HCT116 (cell line): Measurements from ENCODE around the gene DNM1L.

ENCODE experiments used
- CBX3 ChIP-seq: IDR thresholded peaks from 2 replicates; pipeline ENCODE4 v1.6.1; 2012; ENCODE audit warnings: low read depth
- ELF1 ChIP-seq: IDR thresholded peaks from 2 replicates; pipeline ENCODE4 v1.6.1; 2012; ENCODE audit warnings: low read depth, borderline replicate concordance
- EZH2 ChIP-seq: fragments of 200-600 bp; sonication (generic); IDR thresholded peaks from 2 replicates; pipeline ENCODE4 v1.6.1; 2017; ENCODE audit warnings: antibody characterized with exemption, mixed run types
- EZH2phosphoT487 ChIP-seq: fragments of 200-600 bp; IDR thresholded peaks from 2 replicates; pipeline ENCODE4 v1.6.1; 2018; ENCODE audit warnings: antibody characterized with exemption, borderline replicate concordance
- FOSL1 ChIP-seq: IDR thresholded peaks from 2 replicates; pipeline ENCODE4 v1.6.1; 2012; ENCODE audit warnings: low read depth
- POLR2A ChIP-seq: IDR thresholded peaks from 2 replicates; pipeline ENCODE4 v1.7.0; 2011; ENCODE audit warnings: borderline replicate concordance; ENCODE audit not compliant: insufficient read depth, insufficient read length; ENCODE audit errors: extremely low read depth
- POLR2AphosphoS5 ChIP-seq: IDR thresholded peaks from 2 replicates; pipeline ENCODE4 v1.6.1; 2011; ENCODE audit warnings: mild to moderate bottlenecking, low read depth, low read length, moderate library complexity
- RAD21 ChIP-seq: IDR thresholded peaks from 2 replicates; pipeline ENCODE4 v1.6.1; 2012; ENCODE audit warnings: low read depth, mild to moderate bottlenecking
- SP1 ChIP-seq: IDR thresholded peaks from 2 replicates; pipeline ENCODE4 v1.6.1; 2012; ENCODE audit warnings: low read depth
- ZNF274 ChIP-seq: fragments of 200-500 bp; sonication (Bioruptor generic); IDR thresholded peaks from 2 replicates; pipeline ENCODE4 v1.6.1; 2014; ENCODE audit warnings: mild to moderate bottlenecking, low read depth, low read length, inconsistent platforms
- TF ChIP-seq, protein P1 (sequence below), 3 experiments: fragments of 200-600 bp in 1 of 3; sonication (generic) in 1 of 3; IDR thresholded peaks in 2 of 3; conservative IDR thresholded peaks in 1 of 3; 2 replicates each; pipeline ENCODE4 v1.5.1; 2012 to 2017; ENCODE audit warnings: low read depth in 2 of 3, low read length in 2 of 3, antibody characterized with exemption in 1 of 3, borderline replicate concordance in 1 of 3, control low read depth in 1 of 3, mild to moderate bottlenecking in 1 of 3, mixed read lengths in 1 of 3, mixed run types in 1 of 3, moderate library complexity in 1 of 3; ENCODE audit not compliant: insufficient read depth in 1 of 3
- TF ChIP-seq, protein P2 (sequence below): IDR thresholded peaks from 2 replicates; pipeline ENCODE4 v1.6.1; 2011; ENCODE audit warnings: mild to moderate bottlenecking, low read length, moderate library complexity; ENCODE audit not compliant: insufficient replicate concordance; ENCODE audit errors: extremely low read depth
- TF ChIP-seq, protein P3 (sequence below): IDR thresholded peaks from 2 replicates; pipeline ENCODE4 v1.6.1; 2012; ENCODE audit warnings: low read depth
- TF ChIP-seq, protein P4 (sequence below): IDR thresholded peaks from 2 replicates; pipeline ENCODE4 v1.6.1; 2012

DNA sequence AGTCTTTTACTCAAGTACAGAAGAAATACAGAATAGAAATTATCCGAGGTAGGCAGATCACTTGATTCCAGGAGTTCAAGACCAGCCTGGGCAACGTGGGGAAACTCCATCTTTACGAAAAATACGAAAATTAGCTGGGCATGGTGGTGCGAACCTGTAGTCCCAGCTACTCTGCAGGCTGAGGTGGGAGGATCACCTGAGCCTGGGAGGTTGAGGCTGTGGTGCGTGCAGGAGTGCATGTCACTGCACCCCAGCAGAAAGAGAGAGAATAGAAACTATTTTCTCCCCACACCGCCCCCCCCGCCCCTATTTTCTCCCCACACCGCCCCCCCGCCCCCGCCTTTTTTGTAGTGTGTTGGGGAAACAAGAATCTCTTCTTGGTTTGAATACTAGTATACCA lies 2.2 kb downstream of the DNM1L start:
- TF ChIP-seq, protein P1, sequence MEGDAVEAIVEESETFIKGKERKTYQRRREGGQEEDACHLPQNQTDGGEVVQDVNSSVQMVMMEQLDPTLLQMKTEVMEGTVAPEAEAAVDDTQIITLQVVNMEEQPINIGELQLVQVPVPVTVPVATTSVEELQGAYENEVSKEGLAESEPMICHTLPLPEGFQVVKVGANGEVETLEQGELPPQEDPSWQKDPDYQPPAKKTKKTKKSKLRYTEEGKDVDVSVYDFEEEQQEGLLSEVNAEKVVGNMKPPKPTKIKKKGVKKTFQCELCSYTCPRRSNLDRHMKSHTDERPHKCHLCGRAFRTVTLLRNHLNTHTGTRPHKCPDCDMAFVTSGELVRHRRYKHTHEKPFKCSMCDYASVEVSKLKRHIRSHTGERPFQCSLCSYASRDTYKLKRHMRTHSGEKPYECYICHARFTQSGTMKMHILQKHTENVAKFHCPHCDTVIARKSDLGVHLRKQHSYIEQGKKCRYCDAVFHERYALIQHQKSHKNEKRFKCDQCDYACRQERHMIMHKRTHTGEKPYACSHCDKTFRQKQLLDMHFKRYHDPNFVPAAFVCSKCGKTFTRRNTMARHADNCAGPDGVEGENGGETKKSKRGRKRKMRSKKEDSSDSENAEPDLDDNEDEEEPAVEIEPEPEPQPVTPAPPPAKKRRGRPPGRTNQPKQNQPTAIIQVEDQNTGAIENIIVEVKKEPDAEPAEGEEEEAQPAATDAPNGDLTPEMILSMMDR (IDR thresholded peaks at IDR 0.05 in 2 of 3, conservative IDR thresholded peaks at IDR 0.05 in 1 of 3; ENCODE audit: borderline replicate concordance in 1 of 3, insufficient read depth in 1 of 3, low read depth in 2 of 3, low read length in 2 of 3) = no peak
- no peak for TF ChIP-seq EZH2
- no peak for TF ChIP-seq EZH2phosphoT487
- no peak for TF ChIP-seq POLR2A
- TF ChIP-seq, protein P2, sequence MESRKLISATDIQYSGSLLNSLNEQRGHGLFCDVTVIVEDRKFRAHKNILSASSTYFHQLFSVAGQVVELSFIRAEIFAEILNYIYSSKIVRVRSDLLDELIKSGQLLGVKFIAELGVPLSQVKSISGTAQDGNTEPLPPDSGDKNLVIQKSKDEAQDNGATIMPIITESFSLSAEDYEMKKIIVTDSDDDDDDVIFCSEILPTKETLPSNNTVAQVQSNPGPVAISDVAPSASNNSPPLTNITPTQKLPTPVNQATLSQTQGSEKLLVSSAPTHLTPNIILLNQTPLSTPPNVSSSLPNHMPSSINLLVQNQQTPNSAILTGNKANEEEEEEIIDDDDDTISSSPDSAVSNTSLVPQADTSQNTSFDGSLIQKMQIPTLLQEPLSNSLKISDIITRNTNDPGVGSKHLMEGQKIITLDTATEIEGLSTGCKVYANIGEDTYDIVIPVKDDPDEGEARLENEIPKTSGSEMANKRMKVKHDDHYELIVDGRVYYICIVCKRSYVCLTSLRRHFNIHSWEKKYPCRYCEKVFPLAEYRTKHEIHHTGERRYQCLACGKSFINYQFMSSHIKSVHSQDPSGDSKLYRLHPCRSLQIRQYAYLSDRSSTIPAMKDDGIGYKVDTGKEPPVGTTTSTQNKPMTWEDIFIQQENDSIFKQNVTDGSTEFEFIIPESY = no peak
- TF ChIP-seq, protein P3, sequence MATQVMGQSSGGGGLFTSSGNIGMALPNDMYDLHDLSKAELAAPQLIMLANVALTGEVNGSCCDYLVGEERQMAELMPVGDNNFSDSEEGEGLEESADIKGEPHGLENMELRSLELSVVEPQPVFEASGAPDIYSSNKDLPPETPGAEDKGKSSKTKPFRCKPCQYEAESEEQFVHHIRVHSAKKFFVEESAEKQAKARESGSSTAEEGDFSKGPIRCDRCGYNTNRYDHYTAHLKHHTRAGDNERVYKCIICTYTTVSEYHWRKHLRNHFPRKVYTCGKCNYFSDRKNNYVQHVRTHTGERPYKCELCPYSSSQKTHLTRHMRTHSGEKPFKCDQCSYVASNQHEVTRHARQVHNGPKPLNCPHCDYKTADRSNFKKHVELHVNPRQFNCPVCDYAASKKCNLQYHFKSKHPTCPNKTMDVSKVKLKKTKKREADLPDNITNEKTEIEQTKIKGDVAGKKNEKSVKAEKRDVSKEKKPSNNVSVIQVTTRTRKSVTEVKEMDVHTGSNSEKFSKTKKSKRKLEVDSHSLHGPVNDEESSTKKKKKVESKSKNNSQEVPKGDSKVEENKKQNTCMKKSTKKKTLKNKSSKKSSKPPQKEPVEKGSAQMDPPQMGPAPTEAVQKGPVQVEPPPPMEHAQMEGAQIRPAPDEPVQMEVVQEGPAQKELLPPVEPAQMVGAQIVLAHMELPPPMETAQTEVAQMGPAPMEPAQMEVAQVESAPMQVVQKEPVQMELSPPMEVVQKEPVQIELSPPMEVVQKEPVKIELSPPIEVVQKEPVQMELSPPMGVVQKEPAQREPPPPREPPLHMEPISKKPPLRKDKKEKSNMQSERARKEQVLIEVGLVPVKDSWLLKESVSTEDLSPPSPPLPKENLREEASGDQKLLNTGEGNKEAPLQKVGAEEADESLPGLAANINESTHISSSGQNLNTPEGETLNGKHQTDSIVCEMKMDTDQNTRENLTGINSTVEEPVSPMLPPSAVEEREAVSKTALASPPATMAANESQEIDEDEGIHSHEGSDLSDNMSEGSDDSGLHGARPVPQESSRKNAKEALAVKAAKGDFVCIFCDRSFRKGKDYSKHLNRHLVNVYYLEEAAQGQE = no peak
- no peak for TF ChIP-seq POLR2AphosphoS5
- no peak for TF ChIP-seq FOSL1
- no peak for TF ChIP-seq RAD21
- TF ChIP-seq CBX3 = no peak
- no peak for TF ChIP-seq SP1
- TF ChIP-seq ELF1 = no peak
- TF ChIP-seq, protein P4, sequence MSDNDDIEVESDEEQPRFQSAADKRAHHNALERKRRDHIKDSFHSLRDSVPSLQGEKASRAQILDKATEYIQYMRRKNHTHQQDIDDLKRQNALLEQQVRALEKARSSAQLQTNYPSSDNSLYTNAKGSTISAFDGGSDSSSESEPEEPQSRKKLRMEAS = no peak
- TF ChIP-seq ZNF274 = no peak
